Measurements from ENCODE around the gene FAM161A. TPM values are rescaled to one million over a fixed set of nuclear protein-coding genes. Genes with fewer than 3 reads are reported as not detected.
"Not testable (repeated sequence)": the region's sequence is repeated elsewhere in the genome, so short reads cannot be mapped to it uniquely, and the experiment has no call there.

FAM161A gene
- total RNA-seq, 1 experiment from 2014 or later: 12.2 TPM

GRCh38 chr2:61811821-61812220 is 42.0 kb downstream of the FAM161A start:
- no peak for TF ChIP-seq EZH2 (IDR thresholded peaks at IDR 0.05; ENCODE audit: low read depth)
- TF ChIP-seq, protein P1, sequence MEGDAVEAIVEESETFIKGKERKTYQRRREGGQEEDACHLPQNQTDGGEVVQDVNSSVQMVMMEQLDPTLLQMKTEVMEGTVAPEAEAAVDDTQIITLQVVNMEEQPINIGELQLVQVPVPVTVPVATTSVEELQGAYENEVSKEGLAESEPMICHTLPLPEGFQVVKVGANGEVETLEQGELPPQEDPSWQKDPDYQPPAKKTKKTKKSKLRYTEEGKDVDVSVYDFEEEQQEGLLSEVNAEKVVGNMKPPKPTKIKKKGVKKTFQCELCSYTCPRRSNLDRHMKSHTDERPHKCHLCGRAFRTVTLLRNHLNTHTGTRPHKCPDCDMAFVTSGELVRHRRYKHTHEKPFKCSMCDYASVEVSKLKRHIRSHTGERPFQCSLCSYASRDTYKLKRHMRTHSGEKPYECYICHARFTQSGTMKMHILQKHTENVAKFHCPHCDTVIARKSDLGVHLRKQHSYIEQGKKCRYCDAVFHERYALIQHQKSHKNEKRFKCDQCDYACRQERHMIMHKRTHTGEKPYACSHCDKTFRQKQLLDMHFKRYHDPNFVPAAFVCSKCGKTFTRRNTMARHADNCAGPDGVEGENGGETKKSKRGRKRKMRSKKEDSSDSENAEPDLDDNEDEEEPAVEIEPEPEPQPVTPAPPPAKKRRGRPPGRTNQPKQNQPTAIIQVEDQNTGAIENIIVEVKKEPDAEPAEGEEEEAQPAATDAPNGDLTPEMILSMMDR (conservative IDR thresholded peaks at IDR 0.05): no peak

GRCh38 chr2:61810203-61810602 is 43.7 kb downstream of the FAM161A start:
- H3K4me1 ChIP-seq (replicated peaks; ENCODE audit: insufficient read depth); H4K20me1 ChIP-seq (ENCODE audit: insufficient read depth); H3K27ac ChIP-seq; H3K36me3 ChIP-seq (ENCODE audit: low read depth); DNase-seq; BruUV-seq (replicated peaks); H3K4me2 ChIP-seq; H3F3A ChIP-seq (ENCODE audit: insufficient read depth, low read depth); H3K9me3 ChIP-seq (ENCODE audit: insufficient read depth, low read depth); CTCF ChIA-PET; H3K27me3 ChIP-seq (ENCODE audit: insufficient read depth, low read depth); H3K79me2 ChIP-seq (ENCODE audit: low read depth); H3K9me2 ChIP-seq (ENCODE audit: insufficient read depth); intact Hi-C loops (cut with micrococcal nuclease; ENCODE audit: unreplicated experiment); H2AFZ ChIP-seq; H3K4me3 ChIP-seq: not testable (repeated sequence)
- POLR2A ChIA-PET (ENCODE audit: unreplicated experiment): interaction anchor here (0.6 kb wide), 2 partner anchors 75 to 665 kb away, joined by 3 to 5 read pairs; no protein-coding TSS in a partner anchor

More at GRCh38 chr2:61811821-61812220, 42.0 kb downstream of the FAM161A start:
- H3K4me1 ChIP-seq (replicated peaks; ENCODE audit: insufficient read depth): no peaks in the 10 kb centered on the region
- H3K9me3 ChIP-seq (ENCODE audit: insufficient read depth, low read depth): no peaks in the 10 kb centered on the region
- H3K36me3 ChIP-seq (ENCODE audit: low read depth): no peaks in the 10 kb centered on the region
- no peak overlapping the region for H3K4me3 ChIP-seq
- no peaks in the 10 kb centered on the region; the same call in 1 of the 2 replicates for H3K9me2 ChIP-seq (ENCODE audit: insufficient read depth)
- POLR2A ChIA-PET (ENCODE audit: unreplicated experiment): no interaction called here
- H3K79me2 ChIP-seq (ENCODE audit: low read depth): no peaks in the 10 kb centered on the region
- no peak for DNase-seq
- intact Hi-C loops (cut with micrococcal nuclease; ENCODE audit: unreplicated experiment): no loop called here
- BruUV-seq (replicated peaks): no TSS peak
- H2AFZ ChIP-seq: no peak overlapping the region
- H3K27me3 ChIP-seq (ENCODE audit: insufficient read depth, low read depth): no peaks in the 10 kb centered on the region
- CTCF ChIA-PET: no interaction called here
- no peak overlapping the region for H3K4me2 ChIP-seq
- H3F3A ChIP-seq (ENCODE audit: insufficient read depth, low read depth): no peaks in the 10 kb centered on the region
- H4K20me1 ChIP-seq (ENCODE audit: insufficient read depth): no peaks in the 10 kb centered on the region
- no peak overlapping the region for H3K27ac ChIP-seq

DNA sequence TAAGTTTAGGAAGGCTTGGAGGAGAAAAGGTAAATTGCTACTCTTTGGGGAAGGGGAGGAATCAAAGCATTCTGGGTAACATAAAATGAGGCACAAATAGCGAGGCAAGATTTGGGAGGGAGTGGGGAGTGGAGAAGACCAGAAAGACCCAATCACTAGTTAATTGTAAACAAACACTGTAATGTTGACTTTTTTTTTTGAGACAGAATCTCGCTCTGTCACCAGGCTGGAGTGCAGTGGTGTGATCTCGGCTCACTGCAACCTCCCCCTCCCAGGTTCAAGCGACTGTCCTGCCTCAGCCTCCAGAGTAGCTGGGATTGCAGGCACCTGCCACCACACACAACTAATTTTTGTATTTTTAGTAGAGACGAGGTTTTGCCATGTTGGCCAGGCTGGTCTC is 45.2 kb downstream of the FAM161A start:
- intact Hi-C loops (cut with micrococcal nuclease; ENCODE audit: unreplicated experiment); H3K4me3 ChIP-seq; POLR2A ChIA-PET (ENCODE audit: unreplicated experiment); H4K20me1 ChIP-seq (ENCODE audit: insufficient read depth); H3F3A ChIP-seq (ENCODE audit: insufficient read depth, low read depth); H3K9me3 ChIP-seq (ENCODE audit: insufficient read depth, low read depth); H3K36me3 ChIP-seq (ENCODE audit: low read depth); H3K4me1 ChIP-seq (replicated peaks; ENCODE audit: insufficient read depth); H2AFZ ChIP-seq; BruUV-seq (replicated peaks); H3K27ac ChIP-seq; DNase-seq; H3K4me2 ChIP-seq; H3K27me3 ChIP-seq (ENCODE audit: insufficient read depth, low read depth); CTCF ChIA-PET; H3K9me2 ChIP-seq (ENCODE audit: insufficient read depth); H3K79me2 ChIP-seq (ENCODE audit: low read depth): not testable (repeated sequence)

DNA sequence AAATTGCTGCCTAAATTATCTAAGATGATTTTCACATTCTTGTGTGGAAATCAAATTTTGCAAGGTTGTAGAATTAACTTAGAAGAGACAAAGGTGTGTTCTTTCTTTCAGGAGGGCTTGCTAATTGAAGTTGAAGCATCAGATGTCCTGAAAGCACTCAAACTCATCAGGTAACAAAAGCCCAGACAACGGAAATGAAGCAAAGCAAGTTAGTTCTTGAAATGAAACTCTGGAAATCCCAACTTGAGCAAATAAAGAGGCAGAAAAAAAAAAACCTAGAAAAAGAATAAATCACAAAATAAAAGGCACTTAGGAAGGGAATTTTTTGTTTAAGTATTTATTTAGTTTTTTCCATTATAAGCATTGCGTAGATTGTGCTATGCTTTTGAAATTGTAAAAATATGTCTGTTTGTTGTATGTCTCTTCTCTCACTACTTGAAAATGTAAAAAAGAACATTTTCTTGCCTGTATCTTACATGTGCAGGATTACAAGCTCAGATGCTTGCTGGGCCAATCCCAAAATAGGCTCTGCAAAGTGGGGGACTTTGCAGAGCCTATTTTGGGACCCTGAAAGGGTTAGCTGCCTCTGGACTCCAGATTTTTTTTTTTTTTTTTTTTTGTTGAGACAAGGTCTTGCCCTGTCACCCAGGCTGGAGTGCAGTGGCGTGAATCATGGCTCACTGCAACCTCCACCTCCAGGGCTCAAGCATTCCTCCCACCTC is 46.7 kb downstream of the FAM161A start:
- BruUV-seq (replicated peaks): no TSS peak

More for the DNA sequence above, 46.7 kb downstream of the FAM161A start:
- H3K9me2 ChIP-seq (ENCODE audit: insufficient read depth): no peaks in the 10 kb centered on the region; the same call in 1 of the 2 replicates
- H4K20me1 ChIP-seq (ENCODE audit: insufficient read depth): no peaks in the 10 kb centered on the region
- no peaks in the 10 kb centered on the region for H3K79me2 ChIP-seq (ENCODE audit: low read depth)
- H3K4me2 ChIP-seq: no peak overlapping the region
- intact Hi-C loops (cut with micrococcal nuclease; ENCODE audit: unreplicated experiment): no loop called here
- no peak overlapping the region for H3K27ac ChIP-seq
- no peaks in the 10 kb centered on the region for H3K4me1 ChIP-seq (replicated peaks; ENCODE audit: insufficient read depth)
- no peak for TF ChIP-seq EZH2 (IDR thresholded peaks at IDR 0.05; ENCODE audit: low read depth)
- TF ChIP-seq, protein P1 (conservative IDR thresholded peaks at IDR 0.05): no peak
- CTCF ChIA-PET: no interaction called here
- H3K27me3 ChIP-seq (ENCODE audit: insufficient read depth, low read depth): no peaks in the 10 kb centered on the region
- DNase-seq: no peak
- POLR2A ChIA-PET (ENCODE audit: unreplicated experiment): no interaction called here
- H2AFZ ChIP-seq: no peak overlapping the region
- no peaks in the 10 kb centered on the region for H3K9me3 ChIP-seq (ENCODE audit: insufficient read depth, low read depth)
- H3F3A ChIP-seq (ENCODE audit: insufficient read depth, low read depth): no peaks in the 10 kb centered on the region
- no peak overlapping the region for H3K4me3 ChIP-seq
- H3K36me3 ChIP-seq (ENCODE audit: low read depth): no peaks in the 10 kb centered on the region

All from PC-9 (cell line).